Neural crest cell (in vitro differentiated cells): ENCODE results near the gene PERP. TPM values are rescaled to one million over a fixed set of nuclear protein-coding genes. Genes with fewer than 3 reads are reported as not detected.
"Not testable (repeated sequence)": the region's sequence is repeated elsewhere in the genome, so short reads cannot be mapped to it uniquely, and the experiment has no call there.

Experiments
- DNase-seq: peaks from one replicate; pipeline ENCODE4 v3.0.0; 2021; ENCODE audit warnings: low read depth, mixed read lengths, low spot score
- H3K27ac Mint-ChIP-seq: one replicate; pipeline ENCODE4 v1.8.0; 2021; ENCODE audit warnings: mild to moderate bottlenecking, mixed read lengths; ENCODE audit not compliant: unreplicated experiment
- H3K27me3 Mint-ChIP-seq: 2 replicates; pipeline ENCODE4 v1.8.0; 2021; ENCODE audit warnings: low read depth, mild to moderate bottlenecking, mixed read lengths
- H3K36me3 Mint-ChIP-seq: 2 replicates; pipeline ENCODE4 v1.8.0; 2021; ENCODE audit warnings: low read depth, mild to moderate bottlenecking, mixed read lengths
- H3K4me1 Mint-ChIP-seq: 2 replicates; pipeline ENCODE4 v1.8.0; 2021; ENCODE audit warnings: mixed read lengths
- H3K4me3 Mint-ChIP-seq: one replicate; pipeline ENCODE4 v1.8.0; 2021; ENCODE audit warnings: mild to moderate bottlenecking, mixed read lengths
- H3K9me3 Mint-ChIP-seq: 2 replicates; pipeline ENCODE4 v1.8.0; 2021; ENCODE audit warnings: mixed read lengths
- CTCF ChIP-seq: fragments of 200-600 bp; sonication (generic); conservative IDR thresholded peaks from 2 replicates; pipeline ENCODE4 v1.5.0; 2021; ENCODE audit warnings: antibody characterized with exemption, mild to moderate bottlenecking
- total RNA-seq: library from RNA; stranded (reverse); gene quantifications from 2 replicates; pipeline ENCODE4 v1.2.1, GENCODE V29; 2021

PERP gene
- total RNA-seq, 1 donor from 2014 or later = 3.3 TPM

DNA sequence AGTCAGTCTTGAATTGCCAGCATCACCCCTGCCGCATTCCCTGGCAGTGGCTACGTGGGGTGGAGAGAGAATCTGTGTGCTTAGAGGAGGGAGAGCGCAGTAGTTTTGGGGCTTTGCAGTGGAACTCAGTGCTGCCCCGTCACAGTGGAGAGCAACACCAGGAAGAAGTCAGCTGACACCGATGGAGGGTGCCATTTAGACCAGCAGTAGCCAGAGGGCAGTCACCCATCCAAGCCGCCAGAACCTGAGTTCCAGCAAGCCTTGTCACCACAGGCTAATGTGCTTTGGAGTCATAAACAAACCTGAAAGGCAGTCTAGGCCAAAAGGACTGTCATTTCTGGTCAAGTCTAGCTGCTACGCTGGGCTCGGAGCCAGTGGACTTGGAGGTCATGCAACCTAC is 22.0 kb upstream of the PERP start:
- no peak for DNase-seq
- Mint-ChIP-seq H3K4me3 (no peak overlapping the region), H3K27me3 (peaks cover 2% of the 10 kb centered on the region), H3K27ac (peak overlapping the region; percentile 59), H3K4me1 (no peaks in the 10 kb centered on the region), H3K9me3 (peaks cover 9% of the 10 kb centered on the region), H3K36me3 (no peaks in the 10 kb centered on the region)
- no peak for TF ChIP-seq CTCF

DNA sequence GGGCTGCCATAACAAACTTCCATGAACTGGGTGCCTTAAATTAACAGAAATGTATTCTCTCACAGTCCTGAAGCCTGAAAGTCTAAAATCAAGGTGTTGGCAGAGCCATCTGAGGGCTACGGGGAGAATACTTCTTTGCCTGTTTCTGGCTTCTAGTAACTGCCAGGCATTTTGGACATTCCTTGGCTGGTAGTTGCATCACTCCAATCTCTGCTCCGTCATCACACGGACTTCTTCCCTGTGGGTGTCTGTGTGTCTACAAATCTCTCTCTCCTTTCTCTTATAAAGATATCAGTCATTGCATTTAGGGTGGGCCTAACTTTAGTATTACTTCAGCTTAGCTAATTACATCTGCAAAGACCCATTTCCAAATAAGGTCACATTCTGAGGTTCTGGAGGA is 20.9 kb upstream of the PERP start:
- H3K4me3 Mint-ChIP-seq = no peak overlapping the region
- no peak overlapping the region for H3K27ac Mint-ChIP-seq
- H3K4me1 Mint-ChIP-seq = no peaks in the 10 kb centered on the region
- peaks cover 9% of the 10 kb centered on the region for H3K9me3 Mint-ChIP-seq
- no peak for TF ChIP-seq CTCF
- H3K36me3 Mint-ChIP-seq = no peaks in the 10 kb centered on the region
- no peak for DNase-seq
- peaks cover 2% of the 10 kb centered on the region for H3K27me3 Mint-ChIP-seq

GRCh38 chr6:138124096-138124495 is 16.9 kb upstream of the PERP start:
- no peak for DNase-seq
- Mint-ChIP-seq H3K36me3 (no peaks in the 10 kb centered on the region), H3K4me1 (no peaks in the 10 kb centered on the region), H3K9me3 (peaks cover 9% of the 10 kb centered on the region), H3K4me3 (no peak overlapping the region), H3K27ac (no peak overlapping the region), H3K27me3 (peaks cover 8% of the 10 kb centered on the region)
- no peak for TF ChIP-seq CTCF

- H3K9me3 Mint-ChIP-seq = peaks cover 5% of the 10 kb centered on the region
Measured at GRCh38 chr6:138119976-138120375, 12.8 kb upstream of the PERP start.

DNA sequence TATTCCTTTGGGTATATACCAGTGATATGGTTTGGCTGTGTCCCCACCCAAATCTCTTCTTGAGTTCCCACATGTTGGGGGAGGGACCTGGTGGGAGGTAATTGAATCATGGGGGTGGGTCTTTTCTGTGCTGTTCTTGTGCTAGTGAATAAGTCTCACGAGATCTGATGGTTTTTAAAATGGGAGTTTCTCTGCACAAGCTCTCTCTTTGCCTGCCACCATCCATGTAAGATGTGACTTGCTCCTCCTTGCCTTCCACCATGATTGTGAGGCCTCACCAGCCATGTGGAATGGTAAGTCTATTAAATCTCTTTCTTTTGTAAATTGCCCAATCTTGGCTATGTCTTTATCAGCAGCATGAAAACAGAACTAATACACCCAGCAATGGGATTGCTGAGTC is 12.0 kb upstream of the PERP start:
- not testable (repeated sequence) for H3K4me3 Mint-ChIP-seq, H3K9me3 Mint-ChIP-seq, H3K27ac Mint-ChIP-seq, DNase-seq, H3K4me1 Mint-ChIP-seq, H3K36me3 Mint-ChIP-seq
- peaks cover 23% of the 10 kb centered on the region for H3K27me3 Mint-ChIP-seq

More at GRCh38 chr6:138119976-138120375, 12.8 kb upstream of the PERP start:
- Mint-ChIP-seq H3K27me3 (peaks cover 16% of the 10 kb centered on the region), H3K27ac (no peak overlapping the region), H3K36me3 (no peaks in the 10 kb centered on the region), H3K4me1 (peaks cover 4% of the 10 kb centered on the region), H3K4me3 (no peak overlapping the region)
- no peak for DNase-seq
- TF ChIP-seq CTCF = no peak

DNA sequence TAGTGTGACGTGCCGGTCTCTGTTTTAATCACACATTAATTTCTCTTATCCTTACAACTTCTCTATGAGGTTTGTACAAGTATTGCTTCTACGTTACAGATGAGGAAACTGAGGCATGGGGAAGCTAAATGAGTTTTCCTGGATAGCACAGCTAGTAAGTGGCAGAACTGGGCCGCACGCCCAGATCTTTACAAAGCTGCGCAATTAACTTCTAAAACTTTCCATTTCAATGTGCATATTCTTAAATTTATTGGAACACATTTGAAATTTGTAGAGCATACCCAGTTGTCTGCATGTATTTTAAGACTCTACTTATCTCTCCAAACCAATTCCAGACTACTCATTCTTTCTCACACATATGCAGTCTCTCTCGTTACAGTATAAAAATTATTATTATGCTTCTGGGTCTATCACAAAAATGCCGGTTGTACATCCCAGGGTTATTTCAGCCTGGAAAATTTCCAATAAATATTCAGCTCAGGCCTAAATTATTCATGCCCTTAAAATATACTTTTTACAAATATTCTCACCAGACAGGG is 10.2 kb upstream of the PERP start:
- no peaks in the 10 kb centered on the region for H3K36me3 Mint-ChIP-seq
- H3K27me3 Mint-ChIP-seq = peaks cover 23% of the 10 kb centered on the region
- TF ChIP-seq CTCF = no peak
- H3K27ac Mint-ChIP-seq = no peak overlapping the region
- H3K4me3 Mint-ChIP-seq = no peak overlapping the region
- DNase-seq = no peak
- peaks cover 4% of the 10 kb centered on the region for H3K4me1 Mint-ChIP-seq
- H3K9me3 Mint-ChIP-seq = no peaks in the 10 kb centered on the region
